ENCODE measurements around the gene ARIH2.

- no peak for TF ChIP-seq POLR2AphosphoS5 (IDR thresholded peaks at IDR 0.05)
- TF ChIP-seq POLR2A (IDR thresholded peaks at IDR 0.05) = no peak
- no peak for TF ChIP-seq CTCF (IDR thresholded peaks at IDR 0.05)
These were observed 19.5 kb downstream of the ARIH2 start for GRCh38 chr3:48938156-48938555.
